Activated T-helper 9 cell treated with anti-CD3 and anti-CD28 coated beads, Interleukin-2, amount 50 U/mL, for 16 hours (primary cell): Measurements from ENCODE around the gene TEX29.

Experiments
- DNase-seq: peaks from one replicate; pipeline ENCODE4 v3.0.0-alpha.2; 2020; ENCODE audit warnings: low read depth

The TEX29 gene

DNA sequence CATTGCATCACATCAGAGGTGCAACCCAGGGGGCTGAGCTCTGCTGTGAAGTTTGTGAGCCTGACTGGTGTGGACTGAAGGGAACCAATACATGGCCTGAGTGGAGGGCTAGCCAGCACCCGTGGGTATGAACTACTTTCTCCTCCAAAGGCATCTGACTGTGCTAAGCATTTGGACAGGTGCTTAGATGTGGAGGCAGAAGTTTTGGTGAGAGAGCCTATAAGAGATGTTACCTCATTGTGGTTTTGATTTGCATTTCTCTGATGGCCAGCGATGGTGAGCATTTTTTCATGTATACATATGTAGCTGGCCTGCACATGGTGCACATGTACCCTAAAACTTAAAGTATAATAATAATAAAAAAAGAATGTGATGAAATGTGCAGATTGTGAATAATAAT is 46.9 kb downstream of the TEX29 start:
- no peak for DNase-seq

DNA sequence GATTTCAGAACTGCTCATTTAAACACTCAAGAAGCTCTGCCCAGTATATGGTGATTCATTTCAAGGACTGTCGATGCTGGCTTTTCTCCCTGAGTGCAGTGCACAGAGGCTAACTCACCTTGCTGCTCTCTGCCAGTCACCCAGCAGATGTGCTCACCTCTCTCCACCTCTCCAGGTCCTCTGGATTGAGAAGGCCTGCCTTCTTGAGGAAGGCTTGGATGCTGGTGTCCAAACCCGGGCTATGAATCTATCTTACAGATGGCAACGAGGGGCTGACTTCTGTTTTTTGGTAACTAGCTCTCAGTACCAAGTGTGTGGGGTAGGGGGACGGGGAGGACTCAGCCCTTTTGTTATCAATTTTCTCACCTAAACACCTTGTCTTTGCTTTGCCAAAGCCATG is 47.6 kb downstream of the TEX29 start:
- no peak for DNase-seq

DNA sequence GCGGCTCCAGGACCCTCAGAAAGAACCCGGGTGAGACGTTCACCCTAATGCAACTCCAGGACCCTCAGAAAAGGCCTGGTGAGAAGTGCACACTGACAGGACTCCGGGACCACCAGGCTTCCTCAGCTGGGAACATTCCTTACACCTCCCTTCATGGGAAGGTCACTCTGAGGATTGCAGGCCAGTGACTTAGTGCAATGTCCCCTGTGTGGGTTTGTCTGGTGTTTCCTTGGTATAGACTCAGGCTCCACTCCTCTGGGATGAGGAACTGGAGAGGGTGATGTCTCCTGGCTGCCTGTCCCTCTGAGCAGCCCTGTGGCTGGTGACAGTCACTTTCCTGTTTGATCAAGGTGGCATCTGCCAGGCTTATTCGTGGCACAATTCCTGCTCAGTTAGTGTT is 49.7 kb downstream of the TEX29 start:
- no peak for DNase-seq

DNA sequence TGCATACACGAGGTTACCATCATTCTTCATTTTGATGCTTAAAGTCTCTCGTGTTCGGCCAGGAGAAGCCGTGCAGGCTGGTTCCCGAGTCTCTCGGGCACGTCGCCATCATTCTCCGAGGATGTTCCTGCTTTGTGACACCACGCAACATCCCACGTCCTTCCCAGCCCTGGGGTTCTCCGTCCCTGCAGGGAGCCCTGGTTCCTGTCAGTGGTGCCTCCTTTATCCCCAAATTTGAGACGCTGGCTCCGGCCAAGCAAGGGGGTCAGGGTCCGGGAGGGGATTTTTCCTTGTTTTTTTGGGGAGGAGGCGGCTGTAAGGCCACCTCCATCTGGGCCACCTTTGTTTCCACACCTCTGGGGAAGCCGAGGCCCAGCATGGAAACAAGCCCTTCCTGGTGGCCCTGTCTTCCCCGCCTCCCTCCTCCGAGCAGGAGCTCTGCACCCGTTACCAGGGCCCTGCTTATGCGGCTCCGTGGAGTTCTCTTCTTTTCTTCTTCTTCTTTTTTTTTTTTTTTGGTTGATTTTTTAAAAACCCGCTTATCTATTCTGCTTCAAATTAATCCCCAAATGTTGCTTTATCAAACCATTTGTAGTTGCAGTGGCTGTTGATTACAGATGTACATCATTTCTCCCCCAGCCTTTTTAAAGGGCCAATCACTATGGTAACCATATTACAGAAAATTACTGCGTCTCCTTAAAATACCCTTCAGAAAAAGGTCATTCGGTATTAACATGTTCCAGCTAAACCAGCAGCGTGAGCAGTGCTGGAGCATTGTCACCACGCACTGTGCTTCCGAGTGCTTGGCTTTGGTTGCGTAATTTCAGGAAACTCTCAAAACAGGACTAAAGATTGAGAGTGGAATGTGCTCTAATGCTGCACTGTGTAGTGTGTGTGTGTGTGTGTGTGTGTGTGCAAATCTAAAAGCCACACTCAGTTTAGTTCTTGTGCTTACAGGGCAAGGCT is 50.4 kb downstream of the TEX29 start:
- DNase-seq = no peak

GRCh38 chr13:111371720-111372119 is 51.3 kb downstream of the TEX29 start:
- DNase-seq = no peak

DNA sequence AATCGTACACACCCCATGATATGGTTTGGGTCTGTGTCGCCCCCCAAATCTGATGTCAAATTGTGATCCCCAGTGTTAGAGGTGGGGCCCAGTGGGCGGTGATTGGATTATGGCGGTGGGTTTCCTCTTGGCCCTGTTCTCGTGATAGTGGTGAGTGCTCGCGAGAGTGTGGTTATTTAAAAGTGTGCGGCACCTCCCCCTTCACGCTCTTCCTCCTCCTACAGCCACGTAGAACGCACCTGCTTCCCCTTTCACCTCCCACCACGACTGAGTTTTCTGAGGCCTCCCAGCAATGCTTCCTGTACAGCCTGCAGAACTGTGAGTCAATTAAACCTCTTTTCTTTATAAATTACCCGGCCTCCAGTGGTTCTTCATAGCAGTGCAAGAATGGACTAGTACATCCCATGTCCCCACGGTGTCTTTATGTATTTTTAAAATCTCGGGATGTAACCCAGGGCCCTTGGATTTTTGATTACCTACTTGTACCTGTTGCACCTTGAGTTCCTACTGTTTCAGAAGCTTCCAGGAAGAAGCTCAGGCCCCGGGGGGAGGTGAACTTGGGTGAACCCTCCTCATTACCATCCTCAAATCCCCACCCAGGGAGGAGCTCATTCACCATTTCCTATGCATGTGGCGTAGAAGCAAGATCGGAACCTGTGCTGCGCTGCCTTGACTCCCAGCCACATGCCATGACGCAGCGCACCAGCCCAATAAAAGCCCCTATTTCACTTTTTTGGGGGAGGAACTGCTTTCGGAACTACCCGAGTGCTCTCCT is 52.4 kb downstream of the TEX29 start:
- no peak for DNase-seq

DNA sequence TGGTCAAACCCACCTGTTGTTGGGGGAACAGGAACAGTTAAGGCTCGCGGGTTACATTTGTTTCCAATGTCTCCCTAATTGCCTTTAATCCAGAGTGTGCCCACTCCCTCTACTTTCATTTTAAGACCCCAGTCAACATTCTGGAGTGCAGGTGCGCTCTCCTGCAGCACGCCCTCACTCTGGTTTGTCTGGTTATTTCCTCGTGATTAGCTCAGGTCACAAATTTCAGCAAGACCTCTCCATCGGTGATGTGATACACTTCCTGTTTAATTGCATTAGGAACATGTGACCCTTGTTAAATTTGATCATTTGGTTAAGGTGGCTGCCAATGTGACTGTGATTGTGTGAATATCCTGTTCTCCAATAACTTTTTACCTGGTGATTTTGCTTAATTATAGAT is 53.0 kb downstream of the TEX29 start:
- DNase-seq = no peak

GRCh38 chr13:111380431-111380830 is 60.0 kb downstream of the TEX29 start:
- DNase-seq = no peak

GRCh38 chr13:111382411-111382810 is 62.0 kb downstream of the TEX29 start:
- DNase-seq = no peak

DNA sequence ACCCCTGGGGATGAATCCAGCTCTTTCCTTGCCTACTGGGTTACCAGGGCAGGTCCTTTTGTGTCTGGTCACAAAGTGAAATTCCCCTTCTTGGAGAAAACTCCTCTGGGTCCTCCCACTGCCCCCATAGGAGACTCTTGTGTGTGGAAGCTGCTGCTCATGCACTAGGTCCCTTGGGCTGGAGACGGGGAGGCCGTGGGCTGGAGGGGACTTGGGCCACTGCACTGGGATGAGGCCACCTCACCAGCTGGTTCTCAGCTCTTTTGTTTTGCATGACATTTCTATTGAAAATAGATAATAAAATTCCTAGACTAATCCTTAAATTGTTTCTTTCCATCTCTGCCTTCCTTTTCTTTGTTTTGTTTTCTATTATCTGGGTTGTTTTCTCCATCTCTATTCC is 62.4 kb downstream of the TEX29 start:
- DNase-seq = no peak

DNA sequence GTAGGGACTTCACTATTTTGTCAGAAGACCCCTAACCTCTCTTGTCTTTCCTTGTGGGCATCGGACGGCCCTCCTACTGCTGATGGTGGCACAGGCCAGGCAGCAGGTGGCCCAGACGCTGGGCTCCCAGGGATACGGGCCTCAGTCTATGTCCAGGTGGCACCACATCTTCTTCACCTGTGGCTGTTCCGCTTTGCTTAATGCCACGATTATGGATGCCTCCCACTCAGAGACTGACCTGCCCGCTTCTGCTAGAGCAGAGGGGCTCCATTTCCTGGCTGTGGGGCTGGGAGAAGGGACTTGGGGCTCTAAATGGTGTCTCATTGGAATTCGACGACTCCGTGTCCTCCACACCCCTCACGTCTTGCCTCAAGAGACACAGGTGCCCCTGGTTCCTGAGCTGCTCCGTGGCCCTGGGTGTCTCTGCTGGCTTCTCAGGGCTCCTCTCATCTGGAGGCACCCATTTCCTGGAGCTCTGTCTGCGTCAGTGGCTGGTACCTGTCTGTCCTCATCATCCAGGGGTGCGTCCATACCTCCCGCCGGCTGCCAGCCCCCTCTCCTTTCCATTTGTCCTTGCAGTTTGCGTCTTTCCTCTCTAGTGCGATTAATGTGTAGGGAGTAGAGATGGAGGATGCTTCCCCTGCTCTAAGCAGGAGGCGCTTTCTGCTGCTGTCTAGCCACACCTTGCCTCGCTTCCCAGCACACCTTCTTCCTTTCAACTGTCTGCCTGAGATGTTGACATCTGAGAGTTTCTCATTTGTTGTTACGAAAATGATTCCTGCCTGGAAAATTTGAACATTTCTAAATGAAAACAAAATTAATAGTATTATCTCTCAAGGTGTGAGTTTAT is 63.4 kb downstream of the TEX29 start:
- no peak for DNase-seq

DNA sequence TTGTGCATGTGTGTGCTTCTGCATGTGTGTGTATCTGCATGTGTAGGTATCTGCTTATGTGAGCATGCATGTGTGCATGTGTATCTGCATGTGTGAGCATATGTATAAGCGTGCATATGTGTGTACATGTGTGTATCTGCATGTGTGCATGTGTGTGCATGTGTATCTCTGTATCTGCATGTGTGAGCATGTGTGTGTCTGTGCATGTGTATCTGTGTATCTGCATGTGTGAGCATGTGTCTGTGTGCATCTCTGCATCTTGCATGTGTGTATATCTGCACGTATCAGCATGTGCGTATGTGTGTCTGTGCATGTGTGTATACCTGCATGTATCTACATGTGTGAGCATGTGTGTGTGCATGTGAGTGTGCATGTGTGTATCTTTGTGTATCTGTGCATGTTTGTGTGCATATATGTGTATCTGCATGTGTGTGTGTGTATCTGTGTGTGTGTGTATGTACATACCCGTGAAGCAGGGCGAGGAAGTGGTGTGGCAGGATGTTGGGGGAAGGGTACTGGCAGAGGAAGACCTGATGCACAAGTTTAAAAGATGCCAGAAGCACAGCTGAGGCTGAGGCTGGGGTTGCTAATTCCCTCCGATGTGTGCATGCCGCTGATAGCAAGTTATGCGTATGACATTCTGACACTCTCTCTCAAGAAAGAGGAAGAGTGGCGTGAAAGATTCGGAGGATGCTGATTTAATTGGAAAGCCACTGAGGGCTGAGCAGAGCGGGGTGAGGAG is 64.2 kb downstream of the TEX29 start:
- no peak for DNase-seq

GRCh38 chr13:111385183-111385857 is 64.9 kb downstream of the TEX29 start:
- no peak for DNase-seq

- no peak for DNase-seq
Measured at GRCh38 chr13:111387026-111387871, 66.8 kb downstream of the TEX29 start.

- no peak for DNase-seq
Measured at GRCh38 chr13:111387945-111388600, 67.6 kb downstream of the TEX29 start.

- DNase-seq = no peak
Measured at GRCh38 chr13:111388851-111389500, 68.5 kb downstream of the TEX29 start.

GRCh38 chr13:111389621-111390521 is 69.4 kb downstream of the TEX29 start:
- DNase-seq = no peak
